Ectodermal cell (in vitro differentiated cells): ENCODE results near the gene PKIG.
"Not testable (repeated sequence)": the region's sequence is repeated elsewhere in the genome, so short reads cannot be mapped to it uniquely, and the experiment has no call there.

Experiments
- H3K27ac ChIP-seq: 2 replicates; pipeline ENCODE4 v1.7.0; 2013; ENCODE audit warnings: mild to moderate bottlenecking, low read depth, low read length; ENCODE audit not compliant: insufficient read depth, poor library complexity, severe bottlenecking
- H3K27me3 ChIP-seq: 2 replicates; pipeline ENCODE4 v1.7.0; 2013; ENCODE audit warnings: mild to moderate bottlenecking, low read length; ENCODE audit not compliant: insufficient read depth, control insufficient read depth, poor library complexity, severe bottlenecking
- H3K36me3 ChIP-seq: one replicate; pipeline ENCODE4 v1.7.0; 2013; ENCODE audit warnings: low read length; ENCODE audit not compliant: control insufficient read depth, insufficient read depth
- H3K4me1 ChIP-seq: one replicate; pipeline ENCODE4 v1.7.0; 2013; ENCODE audit warnings: low read length; ENCODE audit not compliant: control insufficient read depth, insufficient read depth
- H3K4me3 ChIP-seq: 2 replicates; pipeline ENCODE4 v1.7.0; 2013; ENCODE audit warnings: low read depth, low read length, control low read depth; ENCODE audit not compliant: insufficient read depth
- H3K9me3 ChIP-seq: 2 replicates; pipeline ENCODE4 v1.7.0; 2013; ENCODE audit warnings: mild to moderate bottlenecking, low read length, moderate library complexity; ENCODE audit not compliant: control insufficient read depth
- WGBS, 2 experiments: methylation state at CpG; one replicate each; pipeline ENCODE4 v1.1.7; 2013; ENCODE audit warnings: missing lambda C conversion rate in 2 of 2; 5-methylcytosine and 5-hydroxymethylcytosine counted together

Gene PKIG

DNA sequence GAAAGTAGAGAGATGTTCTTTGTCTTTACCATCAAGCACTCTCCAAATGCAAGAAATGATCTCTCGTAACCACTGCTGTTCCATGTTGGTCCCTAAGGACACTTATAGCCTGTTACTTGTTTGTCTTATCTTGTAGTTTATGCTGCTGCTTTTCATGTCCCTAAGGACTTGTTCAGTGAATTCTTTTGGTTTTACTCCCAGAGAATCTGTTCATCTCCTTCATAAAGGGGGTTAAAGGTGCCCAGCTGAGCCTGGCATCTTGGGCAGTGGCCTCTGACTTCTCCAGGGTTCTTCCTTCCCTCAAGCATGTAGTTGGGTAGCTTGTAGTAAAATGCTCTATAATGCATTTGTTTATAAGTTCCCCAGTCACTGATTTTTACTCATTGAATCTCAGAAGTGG, 864 bp upstream of the PKIG start:
- Histone ChIP-seq H3K36me3 (no peaks in the 10 kb centered on the region), H3K4me1 (peaks cover 23% of the 10 kb centered on the region), H3K27me3 (no peaks in the 10 kb centered on the region), H3K9me3 (no peaks in the 10 kb centered on the region), H3K27ac (no peak overlapping the region), H3K4me3 (no peak overlapping the region)
- 93 to 100% methylated on average over 1 of the region's 1 CpG for WGBS, 2 experiments

DNA sequence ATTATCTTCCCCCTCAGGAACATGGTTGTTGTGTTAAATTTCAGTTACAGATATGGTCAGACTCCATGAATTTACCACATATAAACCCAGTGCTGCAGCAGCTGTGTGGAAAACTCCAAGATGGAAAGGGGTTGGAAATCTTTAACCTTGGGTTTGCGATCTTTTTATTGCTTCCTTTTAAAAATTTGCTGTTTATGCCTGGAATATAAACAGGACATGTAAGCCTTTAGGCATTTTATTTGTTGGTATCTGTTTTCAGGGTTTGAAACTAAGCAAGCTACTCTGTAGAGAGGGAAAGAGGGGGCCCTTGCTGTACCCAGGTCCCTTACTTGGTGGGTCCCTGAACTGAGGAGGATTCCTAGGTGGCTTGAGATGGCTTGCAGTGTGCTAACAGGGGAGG, 778 bp downstream of the PKIG start:
- 94 to 98% methylated on average over 1 of the region's 1 CpG for WGBS, 2 experiments
- no peak overlapping the region for H3K4me3 ChIP-seq
- H3K36me3 ChIP-seq, result no peaks in the 10 kb centered on the region
- H3K27me3 ChIP-seq, result no peaks in the 10 kb centered on the region
- H3K27ac ChIP-seq, result no peak overlapping the region
- no peaks in the 10 kb centered on the region for H3K9me3 ChIP-seq
- H3K4me1 ChIP-seq, result peaks cover 23% of the 10 kb centered on the region

DNA sequence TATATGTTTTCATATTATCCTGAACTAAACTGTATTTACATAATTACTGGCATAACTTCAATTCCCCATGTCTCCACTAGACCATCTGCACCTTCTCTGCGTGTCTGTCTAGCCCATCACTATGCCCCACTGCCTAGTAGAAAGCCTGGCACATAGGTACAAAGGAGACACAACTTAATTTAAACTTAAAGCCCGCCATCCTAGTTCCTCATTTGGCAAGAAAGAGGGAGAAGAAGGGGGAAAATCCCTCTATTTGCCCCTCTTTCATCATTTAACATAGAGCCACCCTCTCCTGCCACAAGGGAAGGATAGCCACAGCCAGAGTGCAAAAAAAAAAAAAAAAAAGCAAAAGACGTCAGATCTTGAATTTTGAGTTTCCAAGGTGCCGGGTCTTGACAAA, 1.8 kb downstream of the PKIG start:
- H3K27me3 ChIP-seq, result no peaks in the 10 kb centered on the region
- no peak overlapping the region for H3K27ac ChIP-seq
- 95 to 100% methylated on average over 4 of the region's 4 CpGs for WGBS, 2 experiments
- no peaks in the 10 kb centered on the region for H3K36me3 ChIP-seq
- H3K9me3 ChIP-seq, result no peaks in the 10 kb centered on the region
- peaks cover 22% of the 10 kb centered on the region for H3K4me1 ChIP-seq
- no peak overlapping the region for H3K4me3 ChIP-seq

- H3K36me3 ChIP-seq, result no peaks in the 10 kb centered on the region
- H3K4me3 ChIP-seq, result no peak overlapping the region
- no peaks in the 10 kb centered on the region for H3K9me3 ChIP-seq
- H3K4me1 ChIP-seq, result peaks cover 13% of the 10 kb centered on the region
- H3K27ac ChIP-seq, result no peak overlapping the region
- WGBS, 2 experiments, result 89% methylated on average over 6 of the region's 6 CpGs
- H3K27me3 ChIP-seq, result no peaks in the 10 kb centered on the region
These were observed 2.9 kb downstream of the PKIG start for GRCh38 chr20:44585057-44585963.

GRCh38 chr20:44586289-44586911, 4.0 kb downstream of the PKIG start:
- peaks cover 12% of the 10 kb centered on the region for H3K4me1 ChIP-seq
- H3K4me3 ChIP-seq, result no peak overlapping the region
- no peak overlapping the region for H3K27ac ChIP-seq
- WGBS, 2 experiments, result 94 to 96% methylated on average over 3 of the region's 3 CpGs
- H3K9me3 ChIP-seq, result no peaks in the 10 kb centered on the region
- no peaks in the 10 kb centered on the region for H3K36me3 ChIP-seq
- no peaks in the 10 kb centered on the region for H3K27me3 ChIP-seq

GRCh38 chr20:44587035-44587980, 4.9 kb downstream of the PKIG start:
- Histone ChIP-seq H3K4me3 (no peak overlapping the region), H3K36me3 (no peaks in the 10 kb centered on the region), H3K27ac (no peak overlapping the region), H3K4me1 (peaks cover 5% of the 10 kb centered on the region), H3K9me3 (no peaks in the 10 kb centered on the region), H3K27me3 (no peaks in the 10 kb centered on the region)
- 90 to 91% methylated on average over 10 of the region's 10 CpGs for WGBS, 2 experiments

- not testable (repeated sequence) for H3K4me1 ChIP-seq, H3K9me3 ChIP-seq, H3K36me3 ChIP-seq, H3K27ac ChIP-seq, H3K4me3 ChIP-seq, H3K27me3 ChIP-seq
- 94 to 96% methylated on average over 9 of the region's 9 CpGs for WGBS, 2 experiments
These were observed 5.9 kb downstream of the PKIG start for GRCh38 chr20:44588321-44588720.

GRCh38 chr20:44589537-44589936, 7.2 kb downstream of the PKIG start:
- no peak overlapping the region for H3K27ac ChIP-seq
- no peak overlapping the region for H3K4me3 ChIP-seq
- H3K4me1 ChIP-seq, result no peaks in the 10 kb centered on the region
- WGBS, 2 experiments, result 94 to 97% methylated on average over 2 to 4 of the region's 4 CpGs
- H3K36me3 ChIP-seq, result no peaks in the 10 kb centered on the region
- H3K27me3 ChIP-seq, result no peaks in the 10 kb centered on the region
- no peaks in the 10 kb centered on the region for H3K9me3 ChIP-seq

GRCh38 chr20:44590980-44591778, 8.8 kb downstream of the PKIG start:
- Histone ChIP-seq H3K9me3 (no peaks in the 10 kb centered on the region), H3K36me3 (no peaks in the 10 kb centered on the region), H3K27me3 (no peaks in the 10 kb centered on the region), H3K4me1 (no peaks in the 10 kb centered on the region), H3K27ac (no peak overlapping the region), H3K4me3 (no peak overlapping the region)
- WGBS, 2 experiments, result 89 to 90% methylated on average over 7 to 8 of the region's 9 CpGs
